ENCODE measurements around the gene SCAF8.
"Not testable (repeated sequence)": the region's sequence is repeated elsewhere in the genome, so short reads cannot be mapped to it uniquely, and the experiment has no call there.

The SCAF8 gene

GRCh38 chr6:154782193-154782592 is 49.0 kb downstream of the SCAF8 start:
- DNase-seq (ENCODE audit: low spot score), result no peak

- DNase-seq (ENCODE audit: low spot score), result no peak
These were observed 50.0 kb downstream of the SCAF8 start for GRCh38 chr6:154783229-154783628.

GRCh38 chr6:154785075-154785474 is 51.9 kb downstream of the SCAF8 start:
- no peak for DNase-seq (ENCODE audit: low spot score)

DNA sequence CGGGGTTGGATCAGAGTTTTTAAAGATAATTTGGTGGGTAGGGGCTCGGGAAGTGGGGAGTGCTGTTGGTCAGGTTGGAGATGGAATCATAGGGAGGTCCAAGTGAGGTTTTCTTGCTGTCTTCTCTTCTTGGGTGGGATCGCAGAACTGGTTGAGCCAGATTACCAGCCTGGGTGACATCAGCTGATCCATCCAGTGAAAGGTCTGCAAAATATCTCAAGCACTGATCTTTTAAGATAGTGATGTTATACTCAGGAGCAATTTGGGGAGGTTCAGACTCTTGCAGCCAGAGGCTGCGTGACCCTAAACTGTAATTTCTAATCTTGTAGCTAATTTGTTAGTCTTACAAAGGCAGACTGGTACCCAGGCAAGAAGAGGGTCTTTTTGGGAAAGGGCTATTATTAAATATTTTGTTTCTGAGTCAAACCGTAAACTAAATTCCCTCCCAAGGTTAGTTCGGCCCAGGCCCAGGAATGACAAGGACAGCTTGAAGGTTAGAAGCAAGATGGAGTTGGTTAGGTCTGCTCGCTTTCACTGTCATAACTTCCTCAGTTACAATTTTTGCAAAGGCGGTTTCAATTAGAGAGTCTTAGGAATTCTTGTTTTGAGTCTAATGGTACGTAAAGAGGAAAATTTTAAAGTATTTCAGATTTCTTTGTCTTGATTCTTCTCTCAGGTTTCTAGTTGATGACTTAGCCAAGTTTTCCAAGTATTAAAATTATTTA is 53.1 kb downstream of the SCAF8 start:
- no peak for DNase-seq (ENCODE audit: low spot score)

DNA sequence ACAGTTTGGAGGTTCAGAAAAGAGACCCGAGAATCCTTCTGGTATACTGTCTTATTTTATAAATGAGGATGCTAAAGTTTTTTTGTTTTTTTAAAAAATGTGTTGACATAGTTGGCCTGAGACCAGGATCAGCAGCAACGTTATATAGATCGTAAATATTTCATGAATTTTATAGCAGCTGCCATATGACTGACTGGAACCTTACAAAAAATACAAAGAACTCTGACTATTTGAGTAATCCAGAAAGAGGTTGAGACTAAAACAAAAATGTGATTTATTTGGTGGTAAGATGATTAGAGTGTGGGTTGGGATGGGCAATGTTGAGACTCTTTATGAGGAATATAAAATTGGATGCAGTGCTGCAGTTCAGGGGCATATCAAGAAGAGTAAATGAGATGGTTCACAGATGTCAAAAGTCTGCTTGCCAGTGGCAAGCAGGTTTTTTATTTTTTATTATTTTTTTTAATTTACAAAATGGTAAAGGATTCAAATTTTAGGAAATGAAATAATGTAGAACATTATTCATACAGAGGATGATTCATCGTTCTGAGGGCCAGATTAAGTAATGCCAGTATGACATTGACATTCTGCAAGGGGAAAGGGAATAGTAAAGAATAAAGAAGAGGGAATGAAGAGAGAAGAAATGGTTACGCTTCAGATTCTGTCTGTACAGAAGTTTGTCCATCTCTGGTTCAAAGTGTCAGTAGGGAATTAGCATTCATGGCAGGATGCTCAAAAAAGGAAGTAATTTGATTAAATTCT is 58.5 kb downstream of the SCAF8 start:
- DNase-seq (ENCODE audit: low spot score), result no peak

DNA sequence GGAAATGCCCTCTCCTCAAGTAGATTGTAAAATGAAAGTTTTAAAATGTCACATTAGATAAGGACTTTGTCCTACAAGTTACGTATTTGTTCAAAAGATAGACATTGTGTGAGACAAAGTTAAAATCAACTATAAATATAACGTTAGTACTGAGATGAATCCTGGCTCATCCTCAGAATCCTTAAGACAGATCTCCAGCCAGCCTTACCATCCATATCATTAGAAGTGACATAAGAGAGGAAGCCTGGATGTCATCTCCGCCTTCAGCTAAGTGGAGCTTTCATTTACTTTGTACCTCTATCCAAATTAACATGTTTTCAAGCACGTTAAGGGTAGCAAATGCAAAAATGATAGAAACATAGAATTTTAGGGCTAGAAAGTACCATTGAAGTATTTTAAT is 59.1 kb downstream of the SCAF8 start:
- no peak for DNase-seq (ENCODE audit: low spot score)

- DNase-seq (ENCODE audit: low spot score), result peak; percentile 37
These were observed 59.5 kb downstream of the SCAF8 start for GRCh38 chr6:154792761-154793160.

DNA sequence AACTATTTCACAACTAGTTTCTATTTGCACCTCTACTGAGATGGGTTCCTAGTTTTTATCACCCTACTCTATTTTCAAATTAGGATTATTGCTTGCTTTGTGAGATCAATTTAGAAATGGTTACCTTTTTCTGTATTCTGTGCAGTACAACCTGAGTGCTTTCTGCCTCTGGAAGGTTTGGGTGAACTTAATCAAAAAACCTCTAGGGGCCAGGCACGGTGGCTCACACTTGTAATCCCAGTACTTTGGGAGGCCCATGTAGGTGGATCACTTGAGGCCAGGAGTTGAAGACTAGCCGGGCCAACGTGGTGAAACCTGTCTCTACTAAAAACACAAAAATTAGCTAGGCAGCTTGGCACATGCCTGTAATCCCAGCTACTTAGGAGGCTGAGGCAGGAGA is 63.3 kb downstream of the SCAF8 start:
- DNase-seq (ENCODE audit: low spot score), result no peak

GRCh38 chr6:154797857-154798256 is 64.6 kb downstream of the SCAF8 start:
- no peak for DNase-seq (ENCODE audit: low spot score)

DNA sequence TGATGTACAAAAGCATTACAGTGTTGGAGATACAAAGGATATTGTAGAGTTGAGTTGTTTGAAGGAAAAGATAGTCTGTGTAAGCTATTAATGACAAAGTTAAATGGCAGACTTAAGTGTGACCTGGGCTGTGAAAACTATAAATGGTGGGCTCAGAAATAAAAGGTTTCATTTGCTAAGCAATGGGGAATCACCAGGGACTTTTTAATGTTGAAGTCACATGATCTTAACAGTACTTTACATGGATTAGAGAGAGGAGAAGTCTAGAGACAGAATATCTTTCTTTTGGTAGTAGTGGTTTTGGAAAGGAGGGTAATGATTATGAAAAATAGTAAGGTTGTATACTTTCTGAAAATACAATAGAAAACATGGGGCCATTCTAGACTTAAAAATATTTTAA is 67.1 kb downstream of the SCAF8 start:
- no peak for DNase-seq (ENCODE audit: low spot score)

GRCh38 chr6:154805288-154805911 is 72.2 kb downstream of the SCAF8 start:
- peak; percentile 33 for DNase-seq (ENCODE audit: low spot score)

GRCh38 chr6:154806804-154807203 is 73.6 kb downstream of the SCAF8 start:
- DNase-seq (ENCODE audit: low spot score), result no peak

GRCh38 chr6:154811663-154812062 is 78.4 kb downstream of the SCAF8 start:
- not testable (repeated sequence) for DNase-seq (ENCODE audit: low spot score)

GRCh38 chr6:154814063-154814462 is 80.8 kb downstream of the SCAF8 start:
- no peak for DNase-seq (ENCODE audit: low spot score)

DNA sequence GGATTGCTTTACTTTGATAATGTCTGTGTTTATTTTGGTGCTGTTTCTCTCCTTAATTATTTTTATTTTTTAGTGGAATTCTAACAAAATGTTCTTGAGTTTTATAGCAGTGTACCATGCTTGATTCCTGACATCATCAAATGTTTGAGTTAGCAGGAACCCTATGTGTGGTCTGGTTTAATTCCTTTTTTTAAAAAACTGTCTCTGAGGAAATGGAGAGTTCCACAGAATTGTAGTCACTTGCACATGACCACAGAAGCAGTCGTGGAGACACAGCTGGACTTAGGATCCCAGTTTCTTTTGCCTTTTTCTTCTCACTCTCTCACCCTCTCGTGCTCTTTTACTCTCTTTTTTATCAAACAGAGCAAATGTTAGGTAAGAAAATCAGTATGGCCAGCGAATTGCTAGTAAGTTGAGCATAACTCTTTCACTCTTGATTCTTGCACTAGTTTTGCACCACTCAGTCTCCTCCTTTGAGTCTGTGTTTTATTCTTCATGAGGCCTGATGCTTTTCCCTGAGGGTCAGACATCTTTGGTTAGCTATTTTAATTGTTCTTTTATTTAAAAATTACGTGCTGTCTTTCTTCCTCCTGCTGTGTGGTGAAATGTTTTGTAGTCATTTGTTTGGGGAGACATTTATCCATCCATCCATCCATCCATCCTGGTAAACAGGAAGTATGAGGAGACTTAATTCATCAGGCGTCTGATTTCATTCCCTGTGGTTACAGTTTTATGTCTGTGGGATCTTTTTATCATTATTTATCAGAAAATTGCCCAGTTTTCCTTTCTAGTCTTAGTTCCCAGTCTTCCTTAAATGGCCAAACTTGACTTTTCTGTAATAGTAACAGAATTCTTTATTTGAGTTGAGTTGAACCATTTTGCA is 83.0 kb downstream of the SCAF8 start:
- DNase-seq (ENCODE audit: low spot score), result no peak

DNA sequence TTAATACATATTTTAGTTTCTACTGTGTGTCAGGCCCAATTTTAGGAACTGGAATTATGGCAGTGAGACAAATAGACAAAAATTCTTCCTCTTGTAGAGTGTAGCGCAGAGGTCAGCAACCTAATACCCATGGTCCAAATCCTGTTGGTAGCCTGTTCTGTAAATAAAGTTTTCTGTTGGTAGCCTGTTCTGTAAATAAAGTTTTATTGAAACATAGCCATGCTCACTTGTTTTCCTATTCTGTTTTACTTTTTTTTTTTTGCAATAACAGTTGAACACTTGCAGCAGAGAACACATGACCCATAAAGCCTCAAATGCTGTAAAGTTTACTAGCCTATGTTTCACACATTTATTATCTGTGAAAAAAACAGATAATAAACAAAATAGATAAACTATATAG is 87.9 kb downstream of the SCAF8 start:
- DNase-seq (ENCODE audit: low spot score), result no peak

- DNase-seq (ENCODE audit: low spot score), result no peak
These were observed 88.4 kb downstream of the SCAF8 start for GRCh38 chr6:154821638-154822037.

DNA sequence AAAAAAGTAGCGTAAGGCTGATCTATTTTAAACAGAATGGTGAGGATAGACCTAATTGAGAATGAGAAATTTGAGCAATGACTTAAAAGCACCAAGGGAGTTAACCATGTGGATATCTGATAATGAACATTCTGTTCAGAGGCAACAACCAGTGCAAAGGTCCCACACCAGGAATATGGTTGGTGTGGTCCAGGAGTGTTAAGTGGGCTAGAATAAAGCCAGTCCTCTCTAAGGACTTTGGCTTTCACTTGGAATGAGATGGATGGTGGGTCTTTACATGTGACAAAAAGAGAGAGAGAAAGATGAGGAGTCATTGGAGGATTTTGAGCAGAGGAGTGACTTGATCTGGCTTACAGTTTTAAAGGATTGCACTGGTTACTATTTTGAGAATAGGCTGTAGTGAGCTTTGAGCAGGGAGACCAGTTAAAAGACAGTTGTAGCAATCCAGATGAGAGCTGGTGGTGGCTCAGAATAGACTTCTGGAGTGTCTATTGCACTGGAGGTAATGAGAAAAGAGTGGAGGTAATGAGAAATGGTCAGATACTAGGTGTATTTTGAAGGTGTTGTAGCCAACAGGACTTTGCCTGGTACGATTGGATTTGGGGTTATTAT is 89.8 kb downstream of the SCAF8 start:
- DNase-seq (ENCODE audit: low spot score), result no peak

DNA sequence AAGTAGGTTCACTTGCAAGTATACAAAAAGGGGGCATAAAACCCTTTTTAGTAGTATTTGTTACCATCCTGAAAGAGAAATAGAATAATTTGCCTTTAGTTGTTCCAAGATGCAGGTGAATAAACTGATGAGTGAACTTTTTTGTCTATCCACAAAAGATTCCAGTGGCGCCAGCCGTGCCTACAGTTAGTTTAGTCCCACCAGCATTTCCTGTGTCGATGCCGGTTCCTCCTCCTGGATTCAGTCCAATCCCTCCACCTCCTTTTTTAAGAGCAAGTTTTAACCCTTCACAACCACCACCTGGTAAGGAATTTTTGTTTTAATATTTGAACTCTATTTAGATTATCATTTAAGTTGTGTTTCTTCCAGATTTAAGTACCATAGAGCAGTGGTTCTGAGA is 90.9 kb downstream of the SCAF8 start:
- DNase-seq (ENCODE audit: low spot score), result no peak

- no peak for DNase-seq (ENCODE audit: low spot score)
These were observed 96.8 kb downstream of the SCAF8 start for GRCh38 chr6:154829970-154830369.

GRCh38 chr6:154830771-154831170 is 97.6 kb downstream of the SCAF8 start:
- DNase-seq (ENCODE audit: low spot score), result no peak

GRCh38 chr6:154835307-154835706 is 102.1 kb downstream of the SCAF8 start:
- no peak for DNase-seq (ENCODE audit: low spot score)

All from kidney tubule cell (primary cell).